Panc1 (cell line): ENCODE data around the gene MST1. TPM values are rescaled to one million over a fixed set of nuclear protein-coding genes. Genes with fewer than 3 reads are reported as not detected.

Source experiments
- ATAC-seq: fragments of 200-7000 bp; cut with Tn5 transposase; 2 replicates; pipeline ENCODE4 v1.9.1; 2020; ENCODE audit warnings: mild to moderate bottlenecking, moderate library complexity
- BruUV-seq: library from RNA; stranded (reverse); fragments of 400-500 nt; replicated peaks from 2 replicates; lab custom pipeline; 2021; lab: Mats Ljungman, UMichigan
- CTCF ChIA-PET: fragments of 300-600 bp; sonication (Branson Sonifier 250); formaldehyde crosslinking; loops from one replicate; lab custom pipeline; 2022; ENCODE audit warnings: antibody characterized with exemption; lab: Charles Lee
- POLR2A ChIA-PET: fragments of 300-600 bp; sonication (Branson Sonifier 250); formaldehyde crosslinking; loops from one replicate; lab custom pipeline; 2022; ENCODE audit warnings: antibody characterized with exemption; lab: Charles Lee
- DNase-seq: peaks from one replicate; pipeline ENCODE4 v3.0.0-alpha.2; 2010; ENCODE audit warnings: low read depth, low spot score
- H3K27ac ChIP-seq: 2 replicates; pipeline ENCODE4 v1.5.1; 2011; ENCODE audit warnings: mild to moderate bottlenecking, low read length, inconsistent platforms
- H3K27me3 ChIP-seq: fragments of 200-500 bp; sonication (Bioruptor generic); 2 replicates; pipeline ENCODE4 v1.6.0; 2014; ENCODE audit warnings: low read length, inconsistent platforms; ENCODE audit not compliant: control insufficient read depth, insufficient read depth
- H3K36me3 ChIP-seq: fragments of 200-500 bp; sonication (Bioruptor generic); 2 replicates; pipeline ENCODE4 v1.5.1; 2014; ENCODE audit warnings: inconsistent platforms, mild to moderate bottlenecking, low read length, moderate library complexity; ENCODE audit not compliant: control insufficient read depth, insufficient read depth
- H3K4me1 ChIP-seq: 2 replicates; pipeline ENCODE4 v1.5.1; 2011; ENCODE audit warnings: inconsistent platforms, mild to moderate bottlenecking, low read length, moderate library complexity; ENCODE audit not compliant: control insufficient read depth, insufficient read depth
- H3K4me3 ChIP-seq, 2 experiments: 2 replicates each; pipeline ENCODE4 v1.5.1; 2011 to 2012; ENCODE audit warnings: low read depth in 2 of 2, low read length in 2 of 2, mild to moderate bottlenecking in 2 of 2, inconsistent platforms in 1 of 2, moderate library complexity in 1 of 2
- H3K9me3 ChIP-seq: fragments of 200-500 bp; sonication (Bioruptor generic); 2 replicates; pipeline ENCODE4 v1.5.1; 2014; ENCODE audit warnings: low read depth, mild to moderate bottlenecking, inconsistent platforms, low read length, moderate library complexity; ENCODE audit not compliant: control insufficient read depth, insufficient read depth
- POLR2AphosphoS5 ChIP-seq: IDR thresholded peaks from 2 replicates; pipeline ENCODE4 v1.6.1; 2012; ENCODE audit warnings: mild to moderate bottlenecking, low read depth, low read length, moderate library complexity
- REST ChIP-seq, 2 experiments: IDR thresholded peaks; 2 replicates each; pipeline ENCODE4 v1.6.1; 2011 to 2012; ENCODE audit warnings: low read depth in 2 of 2, control low read depth in 1 of 2, low read length in 1 of 2, mild to moderate bottlenecking in 1 of 2, moderate library complexity in 1 of 2; ENCODE audit not compliant: insufficient read depth in 1 of 2
- SIN3A ChIP-seq: IDR thresholded peaks from 2 replicates; pipeline ENCODE4 v1.6.1; 2012; ENCODE audit warnings: low read depth, mild to moderate bottlenecking, low read length, moderate library complexity, borderline replicate concordance; ENCODE audit not compliant: insufficient read depth
- TCF7L2 ChIP-seq: IDR thresholded peaks from 2 replicates; pipeline ENCODE4 v1.6.1; 2011; ENCODE audit warnings: mild to moderate bottlenecking, low read depth, low read length, inconsistent platforms
- in situ Hi-C: cut with HindIII; loops from 2 replicates; pipeline ENCODE4 v1.10.0; 2016; ENCODE audit warnings: low sequenced_read_pairs, low pct_unique_long_range_greater_than_20kb
- intact Hi-C: fragments of 100-400 bp; cut with micrococcal nuclease; formaldehyde crosslinking; loops from one replicate; pipeline ENCODE4 v1.10.0; 2022; ENCODE audit not compliant: unreplicated experiment
- total RNA-seq: library from RNA; stranded (reverse); gene quantifications from one replicate; pipeline ENCODE4 v1.2.1, GENCODE V29; 2021; ENCODE audit not compliant: unreplicated experiment
- TF ChIP-seq, protein P1 (sequence below): fragments of 450-650 bp; IDR thresholded peaks from 2 replicates; pipeline ENCODE4 v1.5.1; 2017; ENCODE audit warnings: mild to moderate bottlenecking

Gene MST1
- total RNA-seq, 1 experiment from 2014 or later, result 14.0 TPM

- Histone ChIP-seq H3K36me3 (no peaks in the 10 kb centered on the region), H3K27me3 (no peaks in the 10 kb centered on the region), H3K4me3 (no peak overlapping the region), H3K4me1 (no peaks in the 10 kb centered on the region), H3K9me3 (no peaks in the 10 kb centered on the region), H3K27ac (no peak overlapping the region)
- ATAC-seq (no peak), DNase-seq (no peak)
- in situ Hi-C loops (no loop called here), intact Hi-C loops (no loop called here)
- CTCF ChIA-PET, result no interaction called here
- POLR2A ChIA-PET, result no interaction called here
- no TSS peak for BruUV-seq
- no peak for TF ChIP-seq TCF7L2
- TF ChIP-seq POLR2AphosphoS5, result no peak
Measured at GRCh38 chr3:49652218-49652902, 36.9 kb downstream of the MST1 start.

GRCh38 chr3:49650637-49651036 lies 38.6 kb downstream of the MST1 start:
- intact Hi-C loops, result no loop called here
- no TSS peak for BruUV-seq
- POLR2A ChIA-PET, result no interaction called here
- H3K4me1 ChIP-seq, result no peaks in the 10 kb centered on the region
- ATAC-seq (no peak), DNase-seq (no peak)
- TF ChIP-seq SIN3A, result no peak
- TF ChIP-seq POLR2AphosphoS5, result no peak
- TF ChIP-seq REST (IDR thresholded peaks at IDR 0.05; ENCODE audit: insufficient read depth in 1 of 2, low read depth in 2 of 2, low read length in 1 of 2), result no peak
- TF ChIP-seq, protein P1, sequence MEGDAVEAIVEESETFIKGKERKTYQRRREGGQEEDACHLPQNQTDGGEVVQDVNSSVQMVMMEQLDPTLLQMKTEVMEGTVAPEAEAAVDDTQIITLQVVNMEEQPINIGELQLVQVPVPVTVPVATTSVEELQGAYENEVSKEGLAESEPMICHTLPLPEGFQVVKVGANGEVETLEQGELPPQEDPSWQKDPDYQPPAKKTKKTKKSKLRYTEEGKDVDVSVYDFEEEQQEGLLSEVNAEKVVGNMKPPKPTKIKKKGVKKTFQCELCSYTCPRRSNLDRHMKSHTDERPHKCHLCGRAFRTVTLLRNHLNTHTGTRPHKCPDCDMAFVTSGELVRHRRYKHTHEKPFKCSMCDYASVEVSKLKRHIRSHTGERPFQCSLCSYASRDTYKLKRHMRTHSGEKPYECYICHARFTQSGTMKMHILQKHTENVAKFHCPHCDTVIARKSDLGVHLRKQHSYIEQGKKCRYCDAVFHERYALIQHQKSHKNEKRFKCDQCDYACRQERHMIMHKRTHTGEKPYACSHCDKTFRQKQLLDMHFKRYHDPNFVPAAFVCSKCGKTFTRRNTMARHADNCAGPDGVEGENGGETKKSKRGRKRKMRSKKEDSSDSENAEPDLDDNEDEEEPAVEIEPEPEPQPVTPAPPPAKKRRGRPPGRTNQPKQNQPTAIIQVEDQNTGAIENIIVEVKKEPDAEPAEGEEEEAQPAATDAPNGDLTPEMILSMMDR, result no peak
- TF ChIP-seq TCF7L2, result no peak
- no peak overlapping the region for H3K4me3 ChIP-seq
- in situ Hi-C loops, result no loop called here
- CTCF ChIA-PET, result no interaction called here
- H3K36me3 ChIP-seq, result no peaks in the 10 kb centered on the region
- H3K9me3 ChIP-seq, result no peaks in the 10 kb centered on the region
- H3K27me3 ChIP-seq, result no peaks in the 10 kb centered on the region
- no peak overlapping the region for H3K27ac ChIP-seq

DNA sequence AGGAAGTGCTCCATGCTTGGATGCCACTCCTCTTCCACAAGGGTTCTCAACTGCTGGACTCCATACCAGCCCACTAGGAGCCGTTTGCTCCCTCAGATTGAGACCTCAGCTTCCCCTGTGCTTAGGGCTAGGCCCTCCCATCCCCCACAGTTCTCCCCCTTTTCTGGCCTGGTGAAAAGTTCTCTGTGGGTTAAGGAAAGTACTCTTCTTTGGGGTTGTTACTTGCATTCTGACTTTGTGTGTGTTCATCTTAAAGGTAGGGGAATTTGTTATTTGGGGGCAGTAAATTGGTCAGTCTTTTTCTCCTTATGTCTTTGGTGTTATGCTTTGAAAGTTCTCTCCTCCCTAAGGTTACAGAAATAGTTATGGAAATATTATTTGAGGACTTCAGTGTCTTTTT lies 39.1 kb downstream of the MST1 start:
- Histone ChIP-seq H3K36me3 (no peaks in the 10 kb centered on the region), H3K9me3 (no peaks in the 10 kb centered on the region), H3K27ac (no peak overlapping the region), H3K4me1 (no peaks in the 10 kb centered on the region), H3K4me3 (no peak overlapping the region), H3K27me3 (no peaks in the 10 kb centered on the region)
- no peak for DNase-seq
- CTCF ChIA-PET, result no interaction called here
- in situ Hi-C loops (no loop called here), intact Hi-C loops (no loop called here)
- ATAC-seq, result no peak
- BruUV-seq, result no TSS peak
- no peak for TF ChIP-seq POLR2AphosphoS5
- TF ChIP-seq REST (IDR thresholded peaks at IDR 0.05; ENCODE audit: insufficient read depth in 1 of 2, low read depth in 2 of 2, low read length in 1 of 2), result no peak
- TF ChIP-seq SIN3A, result no peak
- TF ChIP-seq TCF7L2, result no peak
- TF ChIP-seq, protein P1, result no peak
- POLR2A ChIA-PET, result no interaction called here
